Stimulated activated memory B cell treated with anti-CD40 and anti-IgM and Interleukin-4, amounts not matched to agents 10 μg/mL and 1 μg/mL and 100 μg/mL, for 72 hours (primary cell): Measurements from ENCODE around the gene ADARB1.

Source experiments
- ATAC-seq: fragments of 150-1000 bp; cut with Tn5 transposase; 2 replicates; pipeline ENCODE4 v1.10.0; 2021
- H3K27ac Mint-ChIP-seq: one replicate; pipeline ENCODE4 v1.8.0; 2022; ENCODE audit warnings: mild to moderate bottlenecking, mixed read lengths
- H3K27me3 Mint-ChIP-seq: one replicate; pipeline ENCODE4 v1.8.0; 2022; ENCODE audit warnings: mixed read lengths
- H3K36me3 Mint-ChIP-seq: one replicate; pipeline ENCODE4 v1.8.0; 2022; ENCODE audit warnings: mixed read lengths
- H3K4me1 Mint-ChIP-seq: one replicate; pipeline ENCODE4 v1.8.0; 2022; ENCODE audit warnings: mixed read lengths
- H3K4me3 Mint-ChIP-seq: one replicate; pipeline ENCODE4 v1.8.0; 2022; ENCODE audit warnings: mild to moderate bottlenecking, moderate library complexity, mixed read lengths
- H3K9me3 Mint-ChIP-seq: one replicate; pipeline ENCODE4 v1.8.0; 2022; ENCODE audit warnings: mixed read lengths

ADARB1 gene

DNA sequence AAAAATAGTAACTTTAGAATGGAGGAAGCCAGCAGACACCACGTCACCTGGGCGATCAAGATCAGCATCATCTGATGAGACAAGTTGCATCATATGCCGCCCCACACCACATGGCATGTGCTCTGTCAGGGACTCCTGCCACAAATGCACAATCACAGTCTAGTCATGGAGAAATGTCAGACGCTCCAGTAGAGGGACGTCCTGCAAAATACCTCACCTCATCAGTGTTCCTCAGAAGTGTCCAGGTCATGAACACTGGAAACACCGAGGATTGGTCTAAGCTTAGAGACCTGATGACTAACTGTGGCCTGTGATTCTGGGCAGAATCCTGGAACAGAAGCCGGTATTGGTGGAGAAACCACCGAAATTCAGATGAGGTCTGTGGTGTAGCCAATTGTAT, 14.3 kb downstream of the ADARB1 start:
- Mint-ChIP-seq H3K27me3 (no peaks in the 10 kb centered on the region), H3K4me3 (no peak overlapping the region), H3K9me3 (no peaks in the 10 kb centered on the region), H3K36me3 (peaks cover 17% of the 10 kb centered on the region), H3K4me1 (peaks cover 49% of the 10 kb centered on the region), H3K27ac (no peak overlapping the region)
- no peak for ATAC-seq

DNA sequence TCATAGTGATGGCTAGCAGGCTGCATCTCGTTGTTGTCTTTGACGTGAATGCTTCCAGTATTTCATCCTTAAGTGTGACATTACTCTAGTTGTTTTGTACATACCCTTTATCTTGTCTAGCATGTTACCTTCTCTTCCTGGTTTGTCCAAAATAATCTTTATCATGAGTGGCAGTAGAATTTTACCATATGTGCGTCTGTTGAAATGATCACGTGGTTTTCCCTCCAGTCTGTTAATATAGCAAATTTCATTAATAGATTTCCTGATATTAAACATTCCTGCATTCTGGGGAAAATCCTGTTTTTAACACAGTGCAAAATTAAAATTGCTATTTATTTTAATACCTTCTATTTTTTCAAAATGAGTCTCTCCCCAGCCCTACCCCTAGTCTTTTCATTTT, 15.6 kb downstream of the ADARB1 start:
- peaks cover 53% of the 10 kb centered on the region for H3K4me1 Mint-ChIP-seq
- no peak for ATAC-seq
- no peak overlapping the region for H3K27ac Mint-ChIP-seq

DNA sequence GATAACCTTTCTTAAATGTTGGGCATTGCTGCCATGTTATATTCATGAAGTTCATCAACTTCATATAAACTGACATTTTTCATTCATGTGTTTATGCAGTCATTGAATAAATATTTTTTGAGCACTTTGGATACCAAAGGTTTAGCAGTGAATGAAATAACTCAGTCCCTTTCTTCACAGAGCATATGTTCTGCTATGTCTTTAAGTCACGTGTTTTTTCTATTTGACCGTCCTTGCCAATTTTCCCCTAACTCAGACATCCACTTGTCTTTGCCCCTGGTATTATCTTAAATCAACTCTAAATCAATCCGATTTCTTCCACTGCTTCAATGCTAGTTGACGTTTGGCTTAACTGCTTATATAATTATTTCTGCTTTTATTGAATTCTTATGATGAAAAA, 16.6 kb downstream of the ADARB1 start:
- no peaks in the 10 kb centered on the region for H3K9me3 Mint-ChIP-seq
- ATAC-seq = no peak
- H3K4me1 Mint-ChIP-seq = peaks cover 59% of the 10 kb centered on the region
- no peaks in the 10 kb centered on the region for H3K27me3 Mint-ChIP-seq
- H3K4me3 Mint-ChIP-seq = no peak overlapping the region
- peaks cover 21% of the 10 kb centered on the region for H3K36me3 Mint-ChIP-seq
- peak overlapping the region; percentile 31 for H3K27ac Mint-ChIP-seq

More for the DNA sequence above, 15.6 kb downstream of the ADARB1 start:
- Mint-ChIP-seq H3K27me3 (no peaks in the 10 kb centered on the region), H3K9me3 (no peaks in the 10 kb centered on the region), H3K4me3 (no peak overlapping the region), H3K36me3 (peaks cover 18% of the 10 kb centered on the region)

DNA sequence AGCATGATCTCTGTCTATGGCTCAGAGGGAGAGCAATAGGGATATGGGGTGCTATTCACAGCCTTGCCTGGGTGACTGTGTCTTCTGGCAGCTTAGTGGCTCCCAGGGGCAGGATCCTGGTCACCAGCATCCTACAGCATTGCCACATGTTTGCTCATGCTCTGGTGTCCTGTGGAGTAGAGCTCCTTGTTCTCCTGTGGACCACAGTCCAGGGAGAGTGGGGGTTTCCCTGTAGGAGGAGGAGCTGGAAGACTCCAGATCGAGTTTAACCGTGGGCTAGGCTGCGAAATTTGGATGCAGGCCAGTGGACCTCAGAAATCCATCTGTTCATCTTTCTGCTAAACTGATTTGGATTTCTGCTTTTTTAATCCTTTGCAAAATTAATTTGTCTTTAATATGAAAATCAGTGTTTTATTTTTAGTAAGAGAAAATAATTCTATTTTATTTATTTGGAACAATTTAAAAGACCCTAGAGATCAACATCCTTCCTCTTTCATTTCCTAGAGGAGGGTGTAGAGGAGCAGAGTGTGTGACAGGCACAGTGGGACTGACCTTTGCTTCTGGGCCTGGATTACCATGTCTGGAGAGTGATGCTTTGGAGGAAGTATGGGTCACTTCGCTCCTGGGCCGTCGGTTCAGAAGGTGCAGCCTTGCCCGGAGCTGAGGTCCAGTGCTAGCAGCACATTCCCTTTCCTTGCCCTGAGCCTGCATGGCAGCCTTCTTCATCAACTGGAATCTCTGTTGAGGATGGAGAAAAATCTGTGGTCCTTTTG, 17.4 kb downstream of the ADARB1 start:
- peaks cover 21% of the 10 kb centered on the region for H3K36me3 Mint-ChIP-seq
- H3K27me3 Mint-ChIP-seq = no peaks in the 10 kb centered on the region
- H3K9me3 Mint-ChIP-seq = no peaks in the 10 kb centered on the region
- no peak for ATAC-seq
- peak overlapping the region; percentile 31 for H3K27ac Mint-ChIP-seq
- H3K4me3 Mint-ChIP-seq = peak overlapping the region; percentile 19
- peaks cover 64% of the 10 kb centered on the region for H3K4me1 Mint-ChIP-seq

GRCh38 chr21:45093035-45093532, 18.7 kb downstream of the ADARB1 start:
- Mint-ChIP-seq H3K27me3 (no peaks in the 10 kb centered on the region), H3K27ac (no peak overlapping the region), H3K9me3 (no peaks in the 10 kb centered on the region), H3K4me3 (no peak overlapping the region), H3K36me3 (peaks cover 14% of the 10 kb centered on the region), H3K4me1 (peaks cover 64% of the 10 kb centered on the region)
- ATAC-seq = no peak

- no peak for ATAC-seq
- peaks cover 72% of the 10 kb centered on the region for H3K4me1 Mint-ChIP-seq
- peaks cover 16% of the 10 kb centered on the region for H3K36me3 Mint-ChIP-seq
- H3K27me3 Mint-ChIP-seq = no peaks in the 10 kb centered on the region
- H3K4me3 Mint-ChIP-seq = no peak overlapping the region
- H3K9me3 Mint-ChIP-seq = no peaks in the 10 kb centered on the region
- no peak overlapping the region for H3K27ac Mint-ChIP-seq
Observed at GRCh38 chr21:45094412-45094811, 20.0 kb downstream of the ADARB1 start.

- no peaks in the 10 kb centered on the region for H3K9me3 Mint-ChIP-seq
- no peak for ATAC-seq
- peak overlapping the region; percentile 58 for H3K27ac Mint-ChIP-seq
- H3K36me3 Mint-ChIP-seq = peaks cover 16% of the 10 kb centered on the region
- H3K4me3 Mint-ChIP-seq = no peak overlapping the region
- H3K27me3 Mint-ChIP-seq = no peaks in the 10 kb centered on the region
- H3K4me1 Mint-ChIP-seq = peaks cover 72% of the 10 kb centered on the region
Observed at GRCh38 chr21:45095505-45095904, 21.1 kb downstream of the ADARB1 start.

DNA sequence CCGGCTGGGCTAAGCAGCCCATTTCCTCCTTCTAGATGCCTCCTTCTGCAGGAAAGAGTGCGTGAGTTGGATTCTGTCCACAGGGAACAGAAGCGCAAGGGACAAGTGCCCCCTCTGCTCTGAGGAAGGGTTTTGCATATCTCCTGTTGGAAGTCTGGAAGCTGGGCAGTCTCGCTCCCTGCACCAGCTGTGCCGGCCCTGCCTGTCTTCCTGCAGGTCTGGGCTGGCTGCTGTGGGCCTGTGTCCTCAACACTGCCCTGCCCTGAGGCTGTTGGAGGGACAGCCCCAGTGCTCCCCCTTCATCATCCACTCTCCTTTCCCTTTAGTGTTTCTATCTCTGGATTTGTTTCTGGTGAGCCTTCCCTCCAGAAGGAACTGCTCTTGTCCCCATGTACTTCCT, 21.8 kb downstream of the ADARB1 start:
- Mint-ChIP-seq H3K36me3 (peaks cover 16% of the 10 kb centered on the region), H3K9me3 (no peaks in the 10 kb centered on the region), H3K4me1 (peaks cover 66% of the 10 kb centered on the region), H3K27ac (peak overlapping the region; percentile 42), H3K4me3 (no peak overlapping the region), H3K27me3 (no peaks in the 10 kb centered on the region)
- no peak for ATAC-seq

DNA sequence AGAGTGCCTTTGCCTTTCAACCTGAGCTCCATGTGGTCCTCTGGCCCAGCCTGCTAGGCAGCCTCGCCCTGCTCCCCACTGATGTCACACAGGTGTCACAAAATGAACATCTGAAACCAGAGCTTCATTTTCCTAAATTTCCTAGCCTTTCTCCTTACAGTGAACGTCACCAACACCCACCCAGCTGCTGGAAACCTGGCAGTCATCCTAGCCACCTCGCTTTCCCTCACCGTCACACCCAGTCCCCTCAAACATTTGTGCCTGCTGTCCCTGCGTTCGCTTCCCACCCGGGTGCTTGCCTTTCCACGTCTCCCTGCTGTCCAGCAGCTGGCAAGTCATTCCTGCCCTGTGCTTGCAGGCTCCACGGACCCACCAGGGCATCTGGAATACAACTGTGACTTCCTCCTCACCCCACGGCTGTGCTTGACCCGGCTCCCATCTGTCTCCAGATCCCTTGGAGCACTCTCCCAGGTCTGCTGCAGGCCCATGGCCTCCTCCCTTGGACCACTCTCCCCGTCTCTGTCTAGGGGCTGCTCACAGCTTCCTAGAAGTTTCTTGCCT, 23.5 kb downstream of the ADARB1 start:
- H3K27ac Mint-ChIP-seq = peak overlapping the region; percentile 31
- H3K4me3 Mint-ChIP-seq = no peak overlapping the region
- H3K36me3 Mint-ChIP-seq = peaks cover 16% of the 10 kb centered on the region
- H3K27me3 Mint-ChIP-seq = no peaks in the 10 kb centered on the region
- peaks cover 69% of the 10 kb centered on the region for H3K4me1 Mint-ChIP-seq
- no peak for ATAC-seq
- H3K9me3 Mint-ChIP-seq = no peaks in the 10 kb centered on the region

DNA sequence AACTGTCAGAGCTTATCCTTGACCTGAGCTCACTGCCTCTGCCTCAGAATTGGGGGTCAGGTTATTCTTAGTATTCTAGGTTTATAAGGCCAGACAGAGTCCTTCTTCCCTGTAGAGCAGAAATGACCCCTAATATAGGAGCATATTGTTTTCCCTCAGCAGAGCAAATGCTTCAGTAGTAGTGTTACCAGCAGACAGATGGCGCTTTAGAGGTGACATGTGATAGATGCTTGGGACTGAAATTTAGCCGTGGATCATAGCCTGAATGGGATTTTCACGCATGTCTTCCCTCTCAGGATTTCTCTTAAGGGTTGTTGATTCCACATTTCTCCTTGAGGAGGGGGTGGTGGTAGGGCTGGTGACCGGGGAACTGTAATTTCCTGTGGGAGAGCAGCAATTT, 24.5 kb downstream of the ADARB1 start:
- peaks cover 71% of the 10 kb centered on the region for H3K4me1 Mint-ChIP-seq
- no peaks in the 10 kb centered on the region for H3K9me3 Mint-ChIP-seq
- no peaks in the 10 kb centered on the region for H3K27me3 Mint-ChIP-seq
- H3K27ac Mint-ChIP-seq = peak overlapping the region; percentile 31
- peaks cover 16% of the 10 kb centered on the region for H3K36me3 Mint-ChIP-seq
- no peak overlapping the region for H3K4me3 Mint-ChIP-seq
- no peak for ATAC-seq

DNA sequence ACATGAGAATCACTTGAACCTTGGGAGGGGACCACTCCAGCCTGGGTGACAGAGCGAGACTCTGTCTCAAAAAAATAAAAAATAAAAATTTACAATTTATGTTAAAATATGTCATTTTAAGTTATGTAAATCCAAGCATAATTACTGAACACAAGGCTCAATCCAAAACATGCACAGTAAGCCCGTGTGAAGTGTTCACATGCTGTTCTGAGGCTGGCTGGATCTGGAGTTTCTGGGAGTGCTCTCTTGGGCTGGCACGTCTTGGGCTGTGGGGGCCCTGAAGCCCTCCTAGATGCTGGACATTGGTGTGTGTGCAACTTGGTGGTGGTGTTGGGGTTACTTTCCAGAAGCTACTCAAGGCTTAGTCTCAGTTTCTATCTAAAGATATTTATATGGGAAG, 25.2 kb downstream of the ADARB1 start:
- Mint-ChIP-seq H3K36me3 (peaks cover 16% of the 10 kb centered on the region), H3K9me3 (no peaks in the 10 kb centered on the region), H3K4me3 (no peak overlapping the region), H3K27ac (no peak overlapping the region), H3K4me1 (peaks cover 76% of the 10 kb centered on the region), H3K27me3 (no peaks in the 10 kb centered on the region)
- no peak for ATAC-seq

- Mint-ChIP-seq H3K4me3 (no peak overlapping the region), H3K4me1 (peaks cover 77% of the 10 kb centered on the region), H3K36me3 (peaks cover 7% of the 10 kb centered on the region), H3K27me3 (no peaks in the 10 kb centered on the region), H3K27ac (no peak overlapping the region), H3K9me3 (no peaks in the 10 kb centered on the region)
- no peak for ATAC-seq
Observed at GRCh38 chr21:45100866-45101265, 26.5 kb downstream of the ADARB1 start.

DNA sequence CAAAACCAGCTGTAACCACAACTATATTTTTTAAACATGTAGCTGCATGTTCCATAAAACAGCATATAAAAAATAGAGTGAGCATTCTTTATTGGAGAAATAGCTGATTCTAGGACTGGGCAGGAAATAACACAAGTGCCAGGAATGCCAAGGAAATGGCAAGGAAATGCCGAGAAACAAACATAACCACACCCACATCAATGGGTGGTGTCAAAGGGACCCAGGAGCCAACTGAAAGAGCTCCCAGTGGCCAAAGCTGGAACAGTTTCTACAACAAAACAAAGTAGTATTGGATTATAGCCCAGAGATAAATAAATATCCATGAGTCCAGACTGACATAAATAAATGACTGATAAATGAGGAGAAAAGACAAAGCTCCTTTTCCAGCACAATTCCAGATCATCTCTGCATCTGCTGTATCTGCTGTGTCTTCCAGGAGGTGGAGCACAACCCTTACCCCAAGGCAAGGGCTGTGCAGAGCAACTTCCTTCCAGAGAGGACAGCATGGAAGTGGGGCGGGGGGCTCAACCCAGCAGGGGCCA, 28.1 kb downstream of the ADARB1 start:
- Mint-ChIP-seq H3K4me3 (no peak overlapping the region), H3K36me3 (peaks cover 7% of the 10 kb centered on the region), H3K27me3 (no peaks in the 10 kb centered on the region), H3K9me3 (no peaks in the 10 kb centered on the region), H3K27ac (no peak overlapping the region), H3K4me1 (peaks cover 77% of the 10 kb centered on the region)
- no peak for ATAC-seq

DNA sequence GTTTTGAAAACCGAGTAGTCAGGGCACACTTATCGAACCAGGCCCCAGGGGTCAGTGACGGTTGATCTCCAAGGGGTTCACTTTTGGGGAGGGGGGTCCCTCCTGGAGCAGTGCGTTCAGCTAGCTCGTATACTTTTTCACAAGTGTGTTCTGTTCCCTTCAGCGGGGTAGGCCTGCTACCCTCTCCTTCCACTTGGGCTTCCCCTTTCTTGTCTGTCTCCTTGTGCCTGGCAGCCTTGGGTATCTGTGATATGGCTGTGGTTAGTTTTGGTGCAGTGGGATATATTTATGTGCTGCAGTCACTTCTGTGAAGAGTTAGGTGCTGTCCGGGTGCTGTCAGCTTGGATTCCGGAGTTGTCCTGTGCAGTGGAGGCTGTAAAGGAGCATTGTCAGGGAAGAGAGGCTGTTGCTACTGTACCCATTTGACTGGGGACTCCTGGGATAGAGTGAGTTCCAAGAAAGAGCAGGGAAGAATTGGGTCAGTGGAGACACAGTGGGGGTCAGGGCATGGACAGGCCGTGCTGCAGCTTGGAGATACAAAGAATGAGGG, 29.7 kb downstream of the ADARB1 start:
- Mint-ChIP-seq H3K4me3 (peak overlapping the region; percentile 35), H3K4me1 (peaks cover 71% of the 10 kb centered on the region), H3K27me3 (no peaks in the 10 kb centered on the region), H3K27ac (peak overlapping the region; percentile 78), H3K36me3 (no peaks in the 10 kb centered on the region), H3K9me3 (no peaks in the 10 kb centered on the region)
- ATAC-seq = peak; percentile 79

DNA sequence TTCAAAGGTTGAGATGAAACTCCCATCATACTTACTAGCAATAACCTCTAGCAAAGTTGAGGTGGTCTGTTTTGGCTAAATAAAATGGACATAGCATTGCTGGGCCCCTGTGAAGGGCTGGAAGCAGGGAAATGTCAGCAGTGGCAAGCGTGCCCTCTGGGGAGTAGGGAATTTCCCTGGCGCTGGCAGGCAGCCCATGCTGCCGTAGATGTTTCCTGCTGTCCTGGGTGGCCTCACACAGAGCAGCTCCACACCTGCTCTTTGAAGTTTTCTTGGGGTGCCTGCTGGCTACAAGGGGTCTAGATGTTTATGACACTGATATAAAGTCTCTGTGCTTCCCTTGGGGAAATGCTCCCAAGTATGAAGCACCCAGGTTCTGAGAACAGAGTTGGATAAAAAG, 30.2 kb downstream of the ADARB1 start:
- Mint-ChIP-seq H3K4me1 (peaks cover 74% of the 10 kb centered on the region), H3K4me3 (peak overlapping the region; percentile 35), H3K9me3 (no peaks in the 10 kb centered on the region), H3K27me3 (no peaks in the 10 kb centered on the region), H3K36me3 (no peaks in the 10 kb centered on the region), H3K27ac (peak overlapping the region; percentile 78)
- peak; percentile 76 for ATAC-seq
